Left colon (tissue), 2 donors: ENCODE data around the gene NR2C1. TPM values are rescaled to one million over a fixed set of nuclear protein-coding genes. Genes with fewer than 3 reads are reported as not detected.
"Not testable (repeated sequence)": the region's sequence is repeated elsewhere in the genome, so short reads cannot be mapped to it uniquely, and the experiment has no call there.

Experiments used
- ATAC-seq: fragments of 200-7000 bp; cut with Tn5 transposase; one replicate; pipeline ENCODE4 v1.9.1; 2020; ENCODE audit warnings: mild to moderate bottlenecking, moderate library complexity
- DNase-seq, 2 donors: peaks; one replicate each; pipeline ENCODE4 v3.0.0-alpha.2; 2020
- intact Hi-C, 2 donors: fragments of 100-400 bp; cut with DNase I in 1 of 2; cut with micrococcal nuclease in 1 of 2; formaldehyde crosslinking; loops; one replicate each; pipeline versions ENCODE4 v1.11.2 to v1.14.0; 2022; cut with DNase I, micrococcal nuclease
- total RNA-seq, 2 donors: library from RNA; stranded (reverse); fragmentation: NEBNext Ultra II Directional; extraction: Animal tissue kit (Norgen Biotek cat#: 25700); gene quantifications; one replicate each; pipeline ENCODE4 v1.2.1, GENCODE V29; 2021
- donor health status: DM: no; HTN: no; CAD: no.
- donor health status: DM: yes; HTN: yes; CAD: no.

Gene NR2C1
- total RNA-seq, 2 donors from 2014 or later: 26.4 to 30.2 TPM

- DNase-seq (no peak), ATAC-seq (no peak)
- intact Hi-C loops: no loop called here
Measured at GRCh38 chr12:95017482-95017881, 55.9 kb downstream of the NR2C1 start.

GRCh38 chr12:95016120-95016519 lies 57.3 kb downstream of the NR2C1 start:
- ATAC-seq: no peak
- intact Hi-C loops: no loop called here
- DNase-seq: no peak

- ATAC-seq (no peak), DNase-seq (no peak)
- intact Hi-C loops: no loop called here
Measured at GRCh38 chr12:95014554-95014953, 58.9 kb downstream of the NR2C1 start.

- intact Hi-C loops: no loop called here
- no peak for ATAC-seq
- DNase-seq: no peak
Measured at GRCh38 chr12:95006206-95006605, 67.2 kb downstream of the NR2C1 start.

GRCh38 chr12:95004610-95005009 lies 68.8 kb downstream of the NR2C1 start:
- no peak for DNase-seq
- intact Hi-C loops: no loop called here
- ATAC-seq: no peak

- ATAC-seq: peak; percentile 5
- no peak for DNase-seq
- intact Hi-C loops: no loop called here
Measured at GRCh38 chr12:95003921-95004272, 69.5 kb downstream of the NR2C1 start.

GRCh38 chr12:95003213-95003920 lies 70.1 kb downstream of the NR2C1 start, which contains the start of gene NDUFA12:
Gene NDUFA12 (minus strand): TSS chr12:95003697. CDS start chr12:95003680, 17 bp downstream.
- intact Hi-C loops: no loop called here
- DNase-seq: peak; percentile 96 to 97
- peak; percentile 99 for ATAC-seq

- ATAC-seq (no peak), DNase-seq (no peak)
- intact Hi-C loops: no loop called here
Measured at GRCh38 chr12:95002754-95003153, 70.7 kb downstream of the NR2C1 start.

GRCh38 chr12:94998326-94998725 lies 75.1 kb downstream of the NR2C1 start:
- ATAC-seq (no peak), DNase-seq (no peak)
- intact Hi-C loops: no loop called here

- intact Hi-C loops: no loop called here
Measured at GRCh38 chr12:94997726-94998125, 75.7 kb downstream of the NR2C1 start.

GRCh38 chr12:94997061-94997460 lies 76.4 kb downstream of the NR2C1 start:
- DNase-seq: no peak
- ATAC-seq: no peak
- intact Hi-C loops: no loop called here

More at GRCh38 chr12:94997726-94998125, 75.7 kb downstream of the NR2C1 start:
- no peak for DNase-seq
- ATAC-seq: no peak

- intact Hi-C loops: no loop called here
- DNase-seq: no peak
- no peak for ATAC-seq
Measured at GRCh38 chr12:94994312-94994711, 79.1 kb downstream of the NR2C1 start.

GRCh38 chr12:94993855-94994254 lies 79.6 kb downstream of the NR2C1 start:
- ATAC-seq, DNase-seq, intact Hi-C loops: not testable (repeated sequence)

- no peak for ATAC-seq
Measured at GRCh38 chr12:94990222-94990621, 83.2 kb downstream of the NR2C1 start.

GRCh38 chr12:94988471-94988870 lies 84.9 kb downstream of the NR2C1 start:
- intact Hi-C loops: no loop called here
- ATAC-seq: no peak
- DNase-seq: no peak

More at GRCh38 chr12:94990222-94990621, 83.2 kb downstream of the NR2C1 start:
- no peak for DNase-seq
- intact Hi-C loops: no loop called here

GRCh38 chr12:94987801-94988200 lies 85.6 kb downstream of the NR2C1 start:
- ATAC-seq (no peak), DNase-seq (no peak)
- intact Hi-C loops: no loop called here

- no peak for DNase-seq
- ATAC-seq: no peak
- intact Hi-C loops: no loop called here
Measured at GRCh38 chr12:94987076-94987669, 86.2 kb downstream of the NR2C1 start.

- DNase-seq, intact Hi-C loops, ATAC-seq: not testable (repeated sequence)
Measured at GRCh38 chr12:94985099-94985498, 88.3 kb downstream of the NR2C1 start.

GRCh38 chr12:94983321-94983720 lies 90.1 kb downstream of the NR2C1 start:
- intact Hi-C loops: no loop called here
- DNase-seq (no peak), ATAC-seq (no peak)

GRCh38 chr12:94982456-94982855 lies 91.0 kb downstream of the NR2C1 start:
- DNase-seq: no peak
- intact Hi-C loops: no loop called here
- ATAC-seq: no peak

GRCh38 chr12:94980577-94980976 lies 92.8 kb downstream of the NR2C1 start:
- no peak for DNase-seq
- no peak for ATAC-seq
- intact Hi-C loops: no loop called here
